ENCODE measurements around the gene SLAIN1.
"Not testable (repeated sequence)": the region's sequence is repeated elsewhere in the genome, so short reads cannot be mapped to it uniquely, and the experiment has no call there.

DNA sequence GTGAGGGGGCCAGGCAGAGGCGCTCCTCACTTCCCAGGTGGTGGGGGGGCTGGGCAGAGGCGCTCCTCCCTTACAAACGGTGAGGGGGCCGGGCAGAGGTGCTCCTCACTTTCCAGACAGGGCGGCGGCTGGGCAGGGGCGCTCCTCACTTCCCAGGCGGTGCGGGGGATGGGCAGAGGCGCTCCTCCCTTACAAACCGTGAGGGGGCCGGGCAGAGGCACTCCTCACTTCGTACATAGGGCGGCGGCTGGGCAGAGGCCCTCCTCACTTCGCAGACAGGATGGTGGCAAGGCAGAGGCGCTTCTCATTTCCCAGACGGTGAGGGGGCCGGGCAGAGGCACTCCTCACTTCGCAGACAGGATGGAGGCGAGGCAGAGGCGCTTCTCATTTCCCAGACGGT is 37.5 kb upstream of the SLAIN1 start:
- TF ChIP-seq, protein P1, sequence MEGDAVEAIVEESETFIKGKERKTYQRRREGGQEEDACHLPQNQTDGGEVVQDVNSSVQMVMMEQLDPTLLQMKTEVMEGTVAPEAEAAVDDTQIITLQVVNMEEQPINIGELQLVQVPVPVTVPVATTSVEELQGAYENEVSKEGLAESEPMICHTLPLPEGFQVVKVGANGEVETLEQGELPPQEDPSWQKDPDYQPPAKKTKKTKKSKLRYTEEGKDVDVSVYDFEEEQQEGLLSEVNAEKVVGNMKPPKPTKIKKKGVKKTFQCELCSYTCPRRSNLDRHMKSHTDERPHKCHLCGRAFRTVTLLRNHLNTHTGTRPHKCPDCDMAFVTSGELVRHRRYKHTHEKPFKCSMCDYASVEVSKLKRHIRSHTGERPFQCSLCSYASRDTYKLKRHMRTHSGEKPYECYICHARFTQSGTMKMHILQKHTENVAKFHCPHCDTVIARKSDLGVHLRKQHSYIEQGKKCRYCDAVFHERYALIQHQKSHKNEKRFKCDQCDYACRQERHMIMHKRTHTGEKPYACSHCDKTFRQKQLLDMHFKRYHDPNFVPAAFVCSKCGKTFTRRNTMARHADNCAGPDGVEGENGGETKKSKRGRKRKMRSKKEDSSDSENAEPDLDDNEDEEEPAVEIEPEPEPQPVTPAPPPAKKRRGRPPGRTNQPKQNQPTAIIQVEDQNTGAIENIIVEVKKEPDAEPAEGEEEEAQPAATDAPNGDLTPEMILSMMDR (IDR thresholded peaks at IDR 0.05) = not testable (repeated sequence)
- TF ChIP-seq ZFX (IDR thresholded peaks at IDR 0.05; ENCODE audit: borderline replicate concordance) = not testable (repeated sequence)

All from 22Rv1 (cell line).